H1 (cell line): ENCODE measurements around the gene MYO5B. TPM values are rescaled to one million over a fixed set of nuclear protein-coding genes. Genes with fewer than 3 reads are reported as not detected.

ENCODE experiments used
- CTCF ChIA-PET: fragments of 300-600 bp; sonication (Branson Sonifier 250); formaldehyde crosslinking; loops from one replicate; lab custom pipeline; 2021; ENCODE audit not compliant: partially characterized antibody; lab: Charles Lee
- POLR2A ChIA-PET: fragments of 300-600 bp; sonication (Branson Sonifier 250); formaldehyde crosslinking; loops from one replicate; lab custom pipeline; 2021; ENCODE audit warnings: inconsistent platforms; ENCODE audit not compliant: partially characterized antibody; lab: Charles Lee
- DNase-seq, 2 experiments: peaks; one replicate each; pipeline versions ENCODE4 v3.0.0 to v3.0.0-alpha.2; 2010 to 2022; ENCODE audit warnings: low spot score in 2 of 2, low read depth in 1 of 2, mixed read lengths in 1 of 2
- FAIRE-seq: peaks from 2 replicates; lab custom pipeline; 2011; peaks lifted over from hg19 to GRCh38; lab: Jason Lieb, UNC
- H2AFZ ChIP-seq: 2 replicates; pipeline ENCODE4 v1.8.1; 2012; ENCODE audit warnings: low read length, inconsistent platforms
- H2AK5ac ChIP-seq: 2 replicates; pipeline ENCODE4 v1.6.1; 2013; ENCODE audit warnings: low read depth, low read length
- H2BK120ac ChIP-seq: replicated peaks from 2 replicates; pipeline ENCODE3; 2013; ENCODE audit warnings: low read depth, low read length, inconsistent platforms
- H2BK12ac ChIP-seq: 2 replicates; pipeline ENCODE4 v1.6.1; 2013; ENCODE audit warnings: low read depth, low read length
- H2BK15ac ChIP-seq: 2 replicates; pipeline ENCODE4 v1.6.1; 2013; ENCODE audit warnings: low read length
- H2BK20ac ChIP-seq: 2 replicates; pipeline ENCODE4 v1.6.1; 2013; ENCODE audit warnings: low read length
- H2BK5ac ChIP-seq: 2 replicates; pipeline ENCODE4 v1.6.1; 2013; ENCODE audit warnings: low read depth, low read length
- H3K14ac ChIP-seq: 2 replicates; pipeline ENCODE4 v1.6.1; 2013; ENCODE audit warnings: inconsistent platforms; ENCODE audit not compliant: insufficient read length
- H3K18ac ChIP-seq: 2 replicates; pipeline ENCODE4 v1.6.1; 2013; ENCODE audit warnings: low read length; ENCODE audit errors: extremely low read depth
- H3K23ac ChIP-seq: 2 replicates; pipeline ENCODE4 v1.6.1; 2013; ENCODE audit warnings: inconsistent platforms; ENCODE audit not compliant: insufficient read length
- H3K23me2 ChIP-seq: 2 replicates; pipeline ENCODE4 v1.6.1; 2013; ENCODE audit warnings: low read depth, low read length
- H3K27ac ChIP-seq: 2 replicates; pipeline ENCODE4 v1.6.1; 2011; ENCODE audit warnings: low read depth, low read length, inconsistent platforms
- H3K27me3 ChIP-seq, 4 experiments: replicated peaks in 1 of 4; 1 replicate in 1 of 4; 2 replicates in 3 of 4; pipeline versions ENCODE4 v1.6.1 to v1.8.1; 2011 to 2013; ENCODE audit warnings: low read length in 3 of 4, mild to moderate bottlenecking in 3 of 4, inconsistent platforms in 2 of 4, mixed read lengths in 2 of 4, moderate library complexity in 1 of 4; ENCODE audit not compliant: control insufficient read depth in 3 of 4, insufficient read depth in 3 of 4; ENCODE audit errors: extremely low read depth in 1 of 4
- H3K36me3 ChIP-seq, 4 experiments: 2 replicates each; pipeline versions ENCODE4 v1.6.1 to v1.8.1; 2011 to 2013; ENCODE audit warnings: mild to moderate bottlenecking in 4 of 4, low read length in 3 of 4, moderate library complexity in 2 of 4, control low read depth in 1 of 4, inconsistent platforms in 1 of 4; ENCODE audit not compliant: insufficient read depth in 4 of 4, control insufficient read depth in 2 of 4
- H3K4ac ChIP-seq: replicated peaks from 2 replicates; pipeline ENCODE3; 2013; ENCODE audit warnings: low read length, low read depth, mixed read lengths, inconsistent platforms; ENCODE audit not compliant: insufficient read length
- H3K4me1 ChIP-seq, 4 experiments: replicated peaks in 1 of 4; 1 replicate in 1 of 4; 2 replicates in 3 of 4; pipeline versions ENCODE4 v1.6.1 to v1.8.1; 2011 to 2013; ENCODE audit warnings: low read length in 3 of 4, inconsistent platforms in 2 of 4, mixed read lengths in 1 of 4; ENCODE audit not compliant: insufficient read depth in 4 of 4, control insufficient read depth in 3 of 4
- H3K4me2 ChIP-seq, 2 experiments: 2 replicates each; pipeline versions ENCODE4 v1.6.1 to v1.8.1; 2011 to 2013; ENCODE audit warnings: low read depth in 2 of 2, low read length in 2 of 2, control low read depth in 1 of 2, inconsistent platforms in 1 of 2, mild to moderate bottlenecking in 1 of 2; ENCODE audit not compliant: insufficient read depth in 1 of 2
- H3K4me3 ChIP-seq, 4 experiments: fragments of 200-600, 300-600 bp in 1 of 4; sonication (generic), shearing (Covaris generic), sonication (Bioruptor Twin) in 1 of 4; 2 replicates each; pipeline versions ENCODE4 v1.5.1 to v1.8.1; 2011 to 2016; ENCODE audit warnings: low read length in 4 of 4, low read depth in 3 of 4, control low read depth in 2 of 4, inconsistent platforms in 2 of 4, mild to moderate bottlenecking in 2 of 4, mixed read lengths in 1 of 4, moderate library complexity in 1 of 4; ENCODE audit not compliant: insufficient read depth in 2 of 4; ENCODE audit errors: extremely low read depth in 1 of 4
- H3K56ac ChIP-seq: replicated peaks from 2 replicates; pipeline ENCODE3; 2013; ENCODE audit warnings: low read depth, mild to moderate bottlenecking, mixed read lengths, low read length, inconsistent platforms; ENCODE audit not compliant: insufficient read length
- H3K79me1 ChIP-seq: 2 replicates; pipeline ENCODE4 v1.6.1; 2013; ENCODE audit warnings: low read depth, low read length, control low read depth
- H3K79me2 ChIP-seq, 2 experiments: 2 replicates each; pipeline versions ENCODE4 v1.6.1 to v1.8.1; 2012 to 2013; ENCODE audit warnings: low read length in 2 of 2, mild to moderate bottlenecking in 2 of 2, inconsistent platforms in 1 of 2; ENCODE audit not compliant: insufficient read depth in 2 of 2, control insufficient read depth in 1 of 2
- H3K9ac ChIP-seq, 4 experiments: replicated peaks in 1 of 4; 1 replicate in 1 of 4; 2 replicates in 3 of 4; pipeline versions ENCODE4 v1.6.1 to v1.8.1; 2011 to 2013; ENCODE audit warnings: low read depth in 3 of 4, low read length in 3 of 4, control low read depth in 2 of 4, mild to moderate bottlenecking in 2 of 4, moderate library complexity in 2 of 4, inconsistent platforms in 1 of 4; ENCODE audit errors: extremely low read depth in 1 of 4
- H3K9me3 ChIP-seq, 2 experiments: 2 replicates each; pipeline versions ENCODE4 v1.6.1 to v1.8.1; 2012 to 2013; ENCODE audit warnings: mild to moderate bottlenecking in 2 of 2, moderate library complexity in 2 of 2, control low read depth in 1 of 2, inconsistent platforms in 1 of 2, low read depth in 1 of 2, low read length in 1 of 2, mixed read lengths in 1 of 2; ENCODE audit not compliant: insufficient read depth in 2 of 2
- H4K20me1 ChIP-seq, 2 experiments: replicated peaks in 1 of 2; 2 replicates each; pipeline versions ENCODE3 to v1.8.1; 2011 to 2013; ENCODE audit warnings: inconsistent platforms in 2 of 2, low read length in 2 of 2, mild to moderate bottlenecking in 1 of 2; ENCODE audit not compliant: insufficient read depth in 2 of 2, control insufficient read depth in 1 of 2
- H4K5ac ChIP-seq: 2 replicates; pipeline ENCODE4 v1.6.1; 2013; ENCODE audit warnings: low read length, low read depth, mixed read lengths, inconsistent platforms; ENCODE audit not compliant: insufficient read length
- H4K8ac ChIP-seq: 2 replicates; pipeline ENCODE4 v1.8.0; 2013; ENCODE audit warnings: mild to moderate bottlenecking, moderate library complexity, low read length, inconsistent platforms; ENCODE audit not compliant: insufficient read depth; ENCODE audit errors: extremely low read depth
- H4K91ac ChIP-seq: replicated peaks from 2 replicates; pipeline ENCODE3; 2013; ENCODE audit warnings: low read length, mixed read lengths, inconsistent platforms; ENCODE audit not compliant: insufficient read length
- CHD1 ChIP-seq: IDR thresholded peaks from 2 replicates; pipeline ENCODE4 v1.6.1; 2012; ENCODE audit warnings: low read depth, low read length, improper control_type of control experiment
- CTBP2 ChIP-seq: IDR thresholded peaks from 2 replicates; pipeline ENCODE4 v1.7.0; 2011; ENCODE audit warnings: borderline replicate concordance, mild to moderate bottlenecking, moderate library complexity, mixed read lengths, low read length; ENCODE audit not compliant: insufficient read depth, insufficient read length
- EP300 ChIP-seq, 2 experiments: IDR thresholded peaks; 1 replicate in 1 of 2; 2 replicates in 1 of 2; pipeline ENCODE4 v1.6.1; 2011 to 2012; ENCODE audit warnings: low read depth in 2 of 2, low read length in 2 of 2, mild to moderate bottlenecking in 2 of 2, borderline replicate concordance in 1 of 2, inconsistent platforms in 1 of 2, moderate library complexity in 1 of 2
- JUN ChIP-seq: IDR thresholded peaks from 2 replicates; pipeline ENCODE4 v1.6.1; 2011; ENCODE audit warnings: low read depth, mild to moderate bottlenecking, improper control_type of control experiment, low read length
- POU5F1 ChIP-seq: IDR thresholded peaks from 2 replicates; pipeline ENCODE4 v1.6.1; 2011; ENCODE audit warnings: low read depth, mild to moderate bottlenecking, low read length, moderate library complexity
- SAP30 ChIP-seq: fragments of 300-600 bp; sonication (generic); IDR thresholded peaks from 2 replicates; pipeline ENCODE4 v1.7.1; 2012; ENCODE audit warnings: low read length, moderate library complexity, mild to moderate bottlenecking, inconsistent platforms; ENCODE audit not compliant: insufficient read depth, insufficient replicate concordance
- SP1 ChIP-seq: IDR thresholded peaks from 2 replicates; pipeline ENCODE4 v1.6.1; 2011; ENCODE audit warnings: low read depth, low read length
- TCF12 ChIP-seq: IDR thresholded peaks from 2 replicates; pipeline ENCODE4 v1.6.1; 2011; ENCODE audit warnings: low read depth, mild to moderate bottlenecking, low read length
- WGBS, 2 experiments: shearing (Covaris generic) in 1 of 2; methylation state at CpG; one replicate each; pipeline versions ENCODE4 v1.1.6 to v1.1.7; 2013 to 2015; ENCODE audit warnings: low lambda C conversion rate in 2 of 2, mixed read lengths in 2 of 2, inconsistent platforms in 1 of 2, low coverage in 1 of 2, missing lambda C conversion rate in 1 of 2; ENCODE audit not compliant: insufficient replicate concordance in 2 of 2, insufficient coverage in 1 of 2, insufficient read length in 1 of 2; ENCODE audit errors: extremely low coverage in 1 of 2, missing lambda C conversion rate in 1 of 2; 5-methylcytosine and 5-hydroxymethylcytosine counted together
- polyA plus RNA-seq, 7 experiments: library from polyadenylated mRNA; depleted of rRNA in 3 of 7; stranded (reverse) in 5 of 7; unstranded in 2 of 7; fragments of >200 nt in 5 of 7; fragments of 200-250 nt in 2 of 7; gene quantifications; 1 replicate in 5 of 7; 2 replicates in 1 of 7; 4 replicates in 1 of 7; pipeline versions ENCODE4 v1.2.1 to v1.2.3, GENCODE V29; 2011 to 2013; ENCODE audit warnings: missing spikeins in 2 of 7, mixed read lengths in 2 of 7
- total RNA-seq: library from RNA; stranded (reverse); fragmentation: NEBNext Ultra II Directional; extraction: Animal tissue kit (Norgen Biotek cat#: 25700); gene quantifications from 2 replicates; pipeline ENCODE4 v1.2.1, GENCODE V29; 2021
- TF ChIP-seq, protein P1 (sequence below): IDR thresholded peaks from 2 replicates; pipeline ENCODE4 v1.6.1; 2012; ENCODE audit warnings: low read length, inconsistent platforms
- TF ChIP-seq, protein P2 (sequence below): IDR thresholded peaks from 2 replicates; pipeline ENCODE4 v1.6.1; 2012; ENCODE audit warnings: inconsistent platforms

MYO5B gene
- total and polyA plus RNA-seq, 2 of the 8 experiments (the other 6 are each of a cell fraction or from before 2014, with no cell fraction given) = 6.4 to 7.7 TPM

DNA sequence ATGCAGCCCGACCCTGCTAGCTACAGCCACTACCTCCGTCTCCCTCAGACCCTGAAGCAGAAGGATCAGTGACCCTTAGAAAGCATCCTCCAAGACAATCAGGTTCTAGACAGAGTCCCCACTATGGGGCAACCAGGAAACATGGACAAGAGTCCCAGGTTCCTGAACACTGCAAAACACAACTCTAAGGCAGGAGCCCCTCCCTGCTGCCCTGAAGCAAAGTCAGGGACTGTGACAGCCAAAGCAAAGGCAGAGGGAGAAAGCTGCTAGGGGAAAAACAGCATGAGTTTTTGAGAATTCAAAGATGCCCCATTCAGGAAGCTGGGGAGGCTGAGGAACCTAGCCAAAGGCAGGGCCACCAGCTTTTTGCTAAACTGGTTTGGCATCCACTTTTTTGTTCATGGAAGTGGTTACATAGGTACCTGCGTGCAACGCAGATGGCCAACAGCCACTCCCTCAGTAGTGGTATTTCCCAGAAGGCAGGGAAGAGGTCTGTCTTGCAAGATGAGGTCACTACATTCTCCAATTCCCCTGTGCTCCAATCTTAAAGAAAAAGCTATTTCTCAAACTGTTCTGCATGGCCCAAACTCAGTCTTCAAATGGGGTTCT, 33.2 kb downstream of the MYO5B start:
- no peak overlapping the region for H3K23ac ChIP-seq
- H2BK12ac ChIP-seq = no peak overlapping the region
- H3K4ac ChIP-seq = no peak overlapping the region
- H3K9me3 ChIP-seq = no peaks in the 10 kb centered on the region
- no peaks in the 10 kb centered on the region for H3K27me3 ChIP-seq
- H2BK15ac ChIP-seq = no peak overlapping the region
- no peak overlapping the region for H4K8ac ChIP-seq
- H2BK120ac ChIP-seq = no peak overlapping the region
- no peak overlapping the region for H2AFZ ChIP-seq
- H3K23me2 ChIP-seq = no peaks in the 10 kb centered on the region
- no peak overlapping the region for H3K27ac ChIP-seq
- H3K4me2 ChIP-seq = no peak overlapping the region
- no peaks in the 10 kb centered on the region for H3K36me3 ChIP-seq
- no peak overlapping the region for H3K9ac ChIP-seq
- no peaks in the 10 kb centered on the region for H3K79me2 ChIP-seq
- ChIA-PET CTCF (interaction anchor here (1.0 to 1.7 kb wide), 4 partner anchors 16 to 49 kb away, joined by 3 to 4 read pairs (median 3); no protein-coding TSS in a partner anchor), POLR2A (interaction anchor here (0.6 kb wide), 1 partner anchor 209 kb away, joined by 3 read pairs; no protein-coding TSS in a partner anchor)
- 85% methylated on average over 4 of the region's 4 CpGs; no CpG with 5 or more reads in 1 of the 2 experiments for WGBS, 2 experiments
- no peak overlapping the region for H3K4me3 ChIP-seq
- no peaks in the 10 kb centered on the region for H3K79me1 ChIP-seq
- no peak overlapping the region for H2AK5ac ChIP-seq
- FAIRE-seq (no peak), DNase-seq (no peak)
- H2BK20ac ChIP-seq = no peak overlapping the region
- no peak overlapping the region for H4K91ac ChIP-seq
- H3K56ac ChIP-seq = no peak overlapping the region
- H4K20me1 ChIP-seq = no peaks in the 10 kb centered on the region
- H3K18ac ChIP-seq = no peak overlapping the region
- no peak overlapping the region for H4K5ac ChIP-seq
- no peak overlapping the region for H3K14ac ChIP-seq
- no peak overlapping the region for H2BK5ac ChIP-seq
- peaks cover 0 to 21% (median 4%) of the 10 kb centered on the region in 4 experiments; a peak in 4 of 7 replicates for H3K4me1 ChIP-seq
- TF ChIP-seq SP1 = no peak
- TF ChIP-seq TCF12 = no peak
- no peak for TF ChIP-seq CTBP2
- TF ChIP-seq JUN = no peak
- no peak for TF ChIP-seq CHD1
- TF ChIP-seq, protein P1, sequence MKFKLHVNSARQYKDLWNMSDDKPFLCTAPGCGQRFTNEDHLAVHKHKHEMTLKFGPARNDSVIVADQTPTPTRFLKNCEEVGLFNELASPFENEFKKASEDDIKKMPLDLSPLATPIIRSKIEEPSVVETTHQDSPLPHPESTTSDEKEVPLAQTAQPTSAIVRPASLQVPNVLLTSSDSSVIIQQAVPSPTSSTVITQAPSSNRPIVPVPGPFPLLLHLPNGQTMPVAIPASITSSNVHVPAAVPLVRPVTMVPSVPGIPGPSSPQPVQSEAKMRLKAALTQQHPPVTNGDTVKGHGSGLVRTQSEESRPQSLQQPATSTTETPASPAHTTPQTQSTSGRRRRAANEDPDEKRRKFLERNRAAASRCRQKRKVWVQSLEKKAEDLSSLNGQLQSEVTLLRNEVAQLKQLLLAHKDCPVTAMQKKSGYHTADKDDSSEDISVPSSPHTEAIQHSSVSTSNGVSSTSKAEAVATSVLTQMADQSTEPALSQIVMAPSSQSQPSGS = no peak
- no peak for TF ChIP-seq POU5F1
- no peak for TF ChIP-seq SAP30
- TF ChIP-seq EP300 (IDR thresholded peaks at IDR 0.05; ENCODE audit: borderline replicate concordance in 1 of 2, low read depth in 2 of 2, low read length in 2 of 2) = no peak
- TF ChIP-seq, protein P2, sequence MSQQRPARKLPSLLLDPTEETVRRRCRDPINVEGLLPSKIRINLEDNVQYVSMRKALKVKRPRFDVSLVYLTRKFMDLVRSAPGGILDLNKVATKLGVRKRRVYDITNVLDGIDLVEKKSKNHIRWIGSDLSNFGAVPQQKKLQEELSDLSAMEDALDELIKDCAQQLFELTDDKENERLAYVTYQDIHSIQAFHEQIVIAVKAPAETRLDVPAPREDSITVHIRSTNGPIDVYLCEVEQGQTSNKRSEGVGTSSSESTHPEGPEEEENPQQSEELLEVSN = no peak
